Activated T-cell treated with anti-CD3 and anti-CD28 coated beads, Interleukin-2, amount 50 U/mL, for 24 hours (primary cell): Measurements from ENCODE around the gene SURF1.

ENCODE experiments used
- DNase-seq: peaks from one replicate; pipeline ENCODE4 v3.0.0-alpha.2; 2020
- H3K27ac Mint-ChIP-seq: 2 replicates; pipeline ENCODE4 v1.8.0; 2020; ENCODE audit warnings: mild to moderate bottlenecking, mixed read lengths
- H3K27me3 Mint-ChIP-seq: 2 replicates; pipeline ENCODE4 v1.8.0; 2020; ENCODE audit warnings: mixed read lengths
- H3K36me3 Mint-ChIP-seq: 2 replicates; pipeline ENCODE4 v1.8.0; 2020; ENCODE audit warnings: low read depth, mixed read lengths
- H3K4me1 Mint-ChIP-seq: 2 replicates; pipeline ENCODE4 v1.8.0; 2020; ENCODE audit warnings: low read depth, mixed read lengths
- H3K4me3 Mint-ChIP-seq: 2 replicates; pipeline ENCODE4 v1.8.0; 2020; ENCODE audit warnings: mild to moderate bottlenecking, moderate library complexity, mixed read lengths
- H3K9me3 Mint-ChIP-seq: 2 replicates; pipeline ENCODE4 v1.8.0; 2020; ENCODE audit warnings: mixed read lengths

Gene SURF1

DNA sequence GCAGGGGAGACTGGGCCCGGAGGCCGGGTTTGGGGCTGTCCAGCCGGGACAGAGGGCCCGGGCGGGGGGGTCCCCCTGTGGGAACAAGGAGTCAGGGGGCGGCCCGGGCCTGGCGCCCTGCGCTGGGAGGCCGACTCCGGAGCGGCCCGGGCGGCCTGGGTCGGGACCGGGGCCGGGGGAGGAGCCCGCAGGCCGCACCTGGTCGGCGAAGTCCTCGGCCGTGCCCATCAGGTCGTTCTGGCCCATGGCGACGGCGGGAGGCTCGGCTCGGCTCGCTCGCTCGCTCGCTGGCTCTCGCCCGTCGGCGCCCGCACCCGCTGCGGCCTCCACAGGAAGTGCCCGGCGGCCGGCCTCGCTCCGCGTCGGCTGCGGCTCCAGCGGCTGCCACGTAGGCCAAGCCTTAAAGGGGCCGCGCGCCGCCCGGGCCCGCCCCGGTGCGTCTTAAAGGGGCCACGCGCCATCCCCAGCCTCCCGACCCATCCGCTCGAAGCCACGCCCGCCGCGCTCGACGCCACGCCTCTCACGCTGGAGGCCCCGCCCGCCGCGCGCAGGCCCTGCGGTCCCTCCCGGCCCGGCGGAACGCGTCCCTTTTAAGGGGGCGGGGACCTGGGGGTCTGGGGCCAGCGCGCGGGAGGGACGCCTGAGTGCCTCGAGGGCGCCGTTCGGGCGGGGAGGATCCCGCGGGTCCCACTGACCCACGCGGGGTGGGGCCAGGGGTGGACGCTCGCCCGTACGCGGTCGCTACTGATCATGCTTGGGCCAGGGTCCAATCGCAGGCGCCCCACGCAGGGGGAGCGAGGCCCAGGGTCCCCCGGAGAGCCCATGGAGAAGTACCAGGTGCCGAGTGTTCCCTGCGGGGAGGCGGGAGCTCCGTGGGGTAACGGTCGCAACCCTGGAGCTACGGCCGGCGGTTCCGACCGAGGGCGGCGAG lies 19.7 kb upstream of the SURF1 start, which contains the start of the genes STKLD1 and SURF4:
Gene STKLD1, plus strand, starts transcription at position 643 of the 931 bp plus-strand sequence. Its CDS starts 108 bp downstream, at position 751.
Gene SURF4, minus strand, starts transcription at position 337 of the 931 bp plus-strand sequence. Its CDS starts 91 bp downstream, at position 246.
- H3K4me1 Mint-ChIP-seq = peaks cover 35% of the 10 kb centered on the region
- H3K36me3 Mint-ChIP-seq = peaks cover 41% of the 10 kb centered on the region
- peak; percentile 99 for DNase-seq
- no peaks in the 10 kb centered on the region for H3K27me3 Mint-ChIP-seq
- no peaks in the 10 kb centered on the region for H3K9me3 Mint-ChIP-seq
- peak within 1 kb of the TSS; percentile 99 for H3K4me3 Mint-ChIP-seq
- H3K27ac Mint-ChIP-seq = peak within 1 kb of the TSS; percentile 99

- H3K4me1 Mint-ChIP-seq = peaks cover 42% of the 10 kb centered on the region
- no peak for DNase-seq
- H3K9me3 Mint-ChIP-seq = no peaks in the 10 kb centered on the region
These were observed 18.9 kb upstream of the SURF1 start for GRCh38 chr9:133375116-133375723.

DNA sequence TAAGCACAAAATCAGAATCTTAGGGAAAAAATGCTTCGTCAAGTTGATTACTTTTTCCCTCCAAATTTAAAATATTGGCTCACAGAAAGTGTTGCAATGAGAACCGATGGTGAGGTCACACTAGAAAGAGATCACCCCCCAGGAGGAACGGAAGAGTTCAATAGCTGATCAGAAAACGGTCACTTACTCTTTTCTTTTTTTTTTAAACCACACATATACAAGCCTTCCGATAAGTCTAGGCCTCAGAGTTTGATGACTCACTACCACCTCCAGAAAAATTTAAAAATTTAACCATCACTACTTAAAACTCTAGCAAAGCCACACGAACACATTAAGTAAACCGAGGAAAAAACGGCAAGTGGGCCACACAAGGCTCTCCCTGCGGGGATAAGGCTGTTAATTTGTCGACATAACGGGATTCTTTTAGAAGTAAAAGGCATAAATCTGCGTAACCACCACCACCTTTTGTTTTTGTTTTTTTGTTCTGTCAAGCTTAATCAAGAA lies 18.4 kb upstream of the SURF1 start:
- peaks cover 54% of the 10 kb centered on the region for H3K36me3 Mint-ChIP-seq
- peak overlapping the region; percentile 99 for H3K4me3 Mint-ChIP-seq
- no peaks in the 10 kb centered on the region for H3K9me3 Mint-ChIP-seq
- peak overlapping the region; percentile 99 for H3K27ac Mint-ChIP-seq
- peaks cover 48% of the 10 kb centered on the region for H3K4me1 Mint-ChIP-seq
- H3K27me3 Mint-ChIP-seq = no peaks in the 10 kb centered on the region
- DNase-seq = peak; percentile 51

More at GRCh38 chr9:133375116-133375723, 18.9 kb upstream of the SURF1 start:
- Mint-ChIP-seq H3K27ac (peak overlapping the region; percentile 99), H3K36me3 (peaks cover 49% of the 10 kb centered on the region), H3K4me3 (peak overlapping the region; percentile 99), H3K27me3 (no peaks in the 10 kb centered on the region)

DNA sequence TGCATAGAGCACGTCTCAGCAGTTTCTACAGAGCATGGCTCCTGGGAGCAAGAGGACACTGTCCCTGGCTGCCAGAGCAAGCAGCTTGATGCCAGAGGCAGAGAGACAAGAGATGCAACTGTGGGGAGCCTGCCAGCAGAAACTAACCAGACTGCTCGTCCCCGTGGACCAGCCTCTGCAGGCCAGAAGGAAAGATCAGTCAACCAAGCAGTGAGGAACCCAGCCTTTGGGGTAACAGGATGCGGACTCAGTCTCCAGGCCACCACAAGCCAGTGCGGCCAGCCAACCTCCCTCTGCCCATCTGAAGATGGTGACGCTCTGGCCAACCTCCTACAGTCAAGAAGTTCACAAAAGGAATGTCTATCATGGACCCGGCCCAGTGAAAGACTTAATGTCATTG lies 15.9 kb upstream of the SURF1 start:
- H3K4me1 Mint-ChIP-seq = peaks cover 70% of the 10 kb centered on the region
- no peaks in the 10 kb centered on the region for H3K27me3 Mint-ChIP-seq
- DNase-seq = no peak
- peak overlapping the region; percentile 99 for H3K4me3 Mint-ChIP-seq
- no peaks in the 10 kb centered on the region for H3K9me3 Mint-ChIP-seq
- H3K36me3 Mint-ChIP-seq = peaks cover 80% of the 10 kb centered on the region
- peak overlapping the region; percentile 99 for H3K27ac Mint-ChIP-seq

DNA sequence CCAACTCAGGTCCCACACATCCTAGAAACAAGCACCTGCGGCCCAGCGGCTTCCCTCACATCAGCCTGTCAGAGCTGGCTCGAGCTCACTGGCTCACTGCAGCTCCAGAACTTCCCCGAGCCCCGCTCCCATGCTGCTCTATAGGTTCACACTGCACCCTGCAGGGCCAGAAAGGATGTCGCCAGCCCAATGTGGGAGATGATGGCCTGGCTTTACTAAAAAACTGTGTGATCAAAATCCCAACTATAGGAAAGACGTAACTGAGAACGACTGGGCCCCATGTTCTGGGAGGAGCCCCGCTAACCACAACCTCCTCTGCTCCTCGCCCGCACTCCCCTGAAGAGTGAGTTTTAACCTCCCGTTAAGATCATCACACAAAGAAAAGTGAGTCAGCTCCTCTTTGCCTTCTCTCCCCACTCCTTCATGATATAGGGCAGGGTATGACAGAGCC lies 15.0 kb upstream of the SURF1 start:
- H3K36me3 Mint-ChIP-seq = peaks cover 88% of the 10 kb centered on the region
- DNase-seq = peak; percentile 80
- peaks cover 75% of the 10 kb centered on the region for H3K4me1 Mint-ChIP-seq
- no peaks in the 10 kb centered on the region for H3K9me3 Mint-ChIP-seq
- peak overlapping the region; percentile 99 for H3K27ac Mint-ChIP-seq
- H3K4me3 Mint-ChIP-seq = peak overlapping the region; percentile 99
- no peaks in the 10 kb centered on the region for H3K27me3 Mint-ChIP-seq

DNA sequence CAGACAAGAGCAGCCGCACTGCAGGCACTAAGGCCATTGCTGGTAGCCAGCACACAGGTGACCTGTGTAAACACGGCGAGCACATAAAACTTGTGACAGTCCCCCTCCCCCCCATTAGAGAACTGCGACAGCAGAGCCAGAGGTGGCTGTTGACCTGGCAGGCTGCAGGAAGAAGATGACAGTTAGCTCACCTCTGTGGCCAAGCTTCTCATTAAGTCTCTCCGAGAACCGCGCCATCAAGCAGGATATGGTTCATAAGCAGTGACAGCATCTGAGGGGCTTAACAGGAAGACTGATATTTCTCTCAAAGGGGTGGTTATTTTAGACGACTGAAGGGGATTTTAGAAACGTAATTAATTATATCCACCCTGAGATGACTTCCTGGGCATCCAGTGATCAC lies 14.4 kb upstream of the SURF1 start:
- Mint-ChIP-seq H3K4me1 (peaks cover 81% of the 10 kb centered on the region), H3K27ac (peak overlapping the region; percentile 99), H3K27me3 (no peaks in the 10 kb centered on the region), H3K4me3 (peak overlapping the region; percentile 99), H3K9me3 (no peaks in the 10 kb centered on the region), H3K36me3 (peaks cover 94% of the 10 kb centered on the region)
- DNase-seq = no peak

GRCh38 chr9:133369933-133370332 lies 13.6 kb upstream of the SURF1 start:
- Mint-ChIP-seq H3K27ac (peak overlapping the region; percentile 99), H3K4me3 (peak overlapping the region; percentile 99), H3K4me1 (peaks cover 81% of the 10 kb centered on the region), H3K36me3 (peaks cover 99% of the 10 kb centered on the region), H3K9me3 (no peaks in the 10 kb centered on the region), H3K27me3 (no peaks in the 10 kb centered on the region)
- DNase-seq = no peak

DNA sequence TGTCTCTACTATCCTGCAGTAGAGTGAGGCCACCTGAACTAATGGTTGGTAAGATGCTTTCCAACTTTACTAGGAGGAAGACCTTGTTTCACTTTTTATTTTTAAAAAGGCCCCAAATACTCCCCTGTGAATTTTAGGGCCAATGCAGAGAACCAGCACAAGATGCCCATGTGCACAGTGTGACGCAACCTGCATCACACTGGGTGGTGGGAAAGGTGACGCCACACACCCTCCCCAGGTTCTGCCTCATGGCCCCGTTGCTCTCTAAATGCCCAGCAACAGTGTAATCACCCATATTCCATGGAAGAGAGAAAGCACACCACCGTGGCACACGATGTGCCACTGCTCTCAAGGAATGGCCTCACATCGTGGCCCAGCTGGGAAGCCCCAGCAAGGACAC lies 13.1 kb upstream of the SURF1 start:
- Mint-ChIP-seq H3K36me3 (peaks cover 98% of the 10 kb centered on the region), H3K4me3 (peak overlapping the region; percentile 99), H3K27ac (peak overlapping the region; percentile 99), H3K27me3 (no peaks in the 10 kb centered on the region), H3K4me1 (peaks cover 78% of the 10 kb centered on the region), H3K9me3 (no peaks in the 10 kb centered on the region)
- no peak for DNase-seq

GRCh38 chr9:133368249-133368881 lies 12.1 kb upstream of the SURF1 start:
- Mint-ChIP-seq H3K9me3 (no peaks in the 10 kb centered on the region), H3K4me1 (peaks cover 74% of the 10 kb centered on the region), H3K27ac (peak overlapping the region; percentile 99), H3K4me3 (peak overlapping the region; percentile 99), H3K36me3 (peaks cover 99% of the 10 kb centered on the region), H3K27me3 (no peaks in the 10 kb centered on the region)
- no peak for DNase-seq

GRCh38 chr9:133367778-133368177 lies 11.5 kb upstream of the SURF1 start:
- Mint-ChIP-seq H3K9me3 (no peaks in the 10 kb centered on the region), H3K4me1 (peaks cover 68% of the 10 kb centered on the region), H3K4me3 (no peak overlapping the region), H3K27me3 (no peaks in the 10 kb centered on the region), H3K27ac (peak overlapping the region; percentile 99), H3K36me3 (peaks cover 99% of the 10 kb centered on the region)
- no peak for DNase-seq

DNA sequence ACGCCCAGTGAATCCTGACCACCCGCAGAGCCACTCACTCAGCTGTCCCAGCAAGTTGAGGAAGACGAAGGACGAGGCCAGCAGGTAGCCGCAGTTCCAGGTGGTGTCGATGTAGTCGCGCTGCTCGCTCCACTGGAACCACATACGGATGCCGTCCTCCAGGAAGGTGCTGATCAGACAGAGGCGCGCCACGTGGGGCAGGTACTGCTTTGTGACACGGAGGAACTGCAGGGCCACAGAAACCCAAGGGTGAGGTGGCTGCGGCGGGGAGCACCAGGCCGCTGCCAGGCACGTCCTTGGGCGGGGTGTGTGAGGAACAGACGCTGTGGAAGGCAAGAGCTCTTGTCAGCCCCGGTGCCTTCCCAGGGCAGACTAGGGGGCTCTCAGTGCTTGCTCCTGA lies 10.9 kb upstream of the SURF1 start:
- H3K36me3 Mint-ChIP-seq = peaks cover 99% of the 10 kb centered on the region
- no peaks in the 10 kb centered on the region for H3K9me3 Mint-ChIP-seq
- peak overlapping the region; percentile 99 for H3K27ac Mint-ChIP-seq
- H3K4me1 Mint-ChIP-seq = peaks cover 63% of the 10 kb centered on the region
- H3K4me3 Mint-ChIP-seq = no peak overlapping the region
- DNase-seq = no peak
- no peaks in the 10 kb centered on the region for H3K27me3 Mint-ChIP-seq

- Mint-ChIP-seq H3K9me3 (no peaks in the 10 kb centered on the region), H3K27ac (peak overlapping the region; percentile 67), H3K4me3 (no peak overlapping the region), H3K36me3 (peaks cover 99% of the 10 kb centered on the region), H3K27me3 (no peaks in the 10 kb centered on the region), H3K4me1 (peaks cover 63% of the 10 kb centered on the region)
- no peak for DNase-seq
These were observed 10.1 kb upstream of the SURF1 start for GRCh38 chr9:133366435-133366834.

DNA sequence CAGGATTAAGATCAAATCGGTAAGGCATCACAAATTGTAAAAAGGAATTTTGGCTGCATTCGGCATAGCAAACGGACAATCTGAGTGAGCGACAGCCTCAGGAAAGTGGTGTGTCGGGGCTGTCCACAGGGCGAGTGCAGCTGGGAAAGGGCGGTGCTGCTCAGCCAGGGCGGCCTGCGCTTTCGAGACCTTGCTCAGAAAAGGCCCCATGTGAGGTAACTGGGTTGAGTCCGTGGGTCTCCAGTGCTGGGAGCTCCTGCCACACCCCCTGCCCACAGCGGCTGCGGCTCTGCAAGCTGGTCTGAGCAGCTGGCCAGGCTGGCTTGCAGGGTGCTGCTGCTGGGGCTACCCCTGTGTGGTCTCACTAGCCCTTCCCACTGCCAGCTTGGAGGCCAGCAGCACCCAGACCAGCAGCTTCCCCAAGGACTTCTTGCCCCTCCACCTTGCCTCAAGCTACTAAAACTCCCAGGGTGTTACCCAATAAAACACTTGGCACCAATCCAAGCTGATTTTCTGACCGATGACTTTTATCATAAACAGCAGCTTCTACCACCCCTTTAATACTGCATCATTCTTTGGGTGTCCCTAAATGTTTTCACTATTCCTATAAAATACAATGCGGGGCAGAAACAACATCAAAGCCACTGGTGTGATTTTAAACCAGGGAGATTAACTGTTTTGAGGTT lies 6.2 kb upstream of the SURF1 start:
- Mint-ChIP-seq H3K4me1 (peaks cover 59% of the 10 kb centered on the region), H3K36me3 (peaks cover 98% of the 10 kb centered on the region), H3K27me3 (no peaks in the 10 kb centered on the region), H3K9me3 (no peaks in the 10 kb centered on the region), H3K4me3 (no peak overlapping the region), H3K27ac (peak overlapping the region; percentile 93)
- DNase-seq = no peak
